GM21717 (cell line): ENCODE data around the gene ATP6V1F.
"Not testable (repeated sequence)": the region's sequence is repeated elsewhere in the genome, so short reads cannot be mapped to it uniquely, and the experiment has no call there.

ENCODE experiments used
- ATAC-seq: cut with Tn5 transposase; IDR thresholded peaks from one replicate; pipeline ENCODE4 v1.9.1; 2021; ENCODE audit warnings: mild to moderate bottlenecking, moderate library complexity; ENCODE audit not compliant: unreplicated experiment

Gene ATP6V1F

DNA sequence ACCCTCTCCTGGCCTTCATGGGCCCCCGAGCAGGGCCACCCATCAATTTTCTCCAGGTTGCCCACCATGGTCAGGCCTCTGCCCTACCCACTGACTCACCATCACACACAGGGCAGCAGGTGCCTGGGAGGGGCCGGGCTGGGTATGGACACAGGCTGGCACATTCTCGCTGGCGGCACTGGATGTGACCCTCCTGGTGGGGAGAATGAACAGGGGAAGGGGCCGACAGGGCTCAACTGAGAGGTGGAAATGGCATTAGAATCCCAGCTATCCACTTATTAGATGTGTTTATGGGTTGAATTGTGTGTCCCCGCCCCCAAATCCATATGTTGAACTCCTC, 31.4 kb downstream of the ATP6V1F start:
- ATAC-seq = no peak

DNA sequence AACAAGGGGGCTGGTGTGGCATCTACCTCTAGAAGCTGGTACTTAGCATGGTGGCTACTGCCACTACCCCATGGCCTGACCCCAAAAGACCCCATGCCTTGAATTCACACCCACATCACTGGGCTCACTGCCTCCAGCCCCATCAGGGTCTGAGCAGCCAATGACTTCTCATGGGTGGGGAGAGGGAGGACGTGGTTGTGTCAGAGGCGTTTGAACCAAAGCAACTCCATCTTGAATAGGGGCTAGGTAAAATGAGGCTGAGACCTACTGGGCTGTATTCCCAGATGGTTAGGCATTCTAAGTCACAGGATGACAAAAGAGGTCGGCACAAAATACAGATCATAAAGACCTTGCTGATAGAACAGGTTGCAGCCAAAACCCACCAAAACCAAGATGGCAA, 32.7 kb downstream of the ATP6V1F start:
- no peak for ATAC-seq

GRCh38 chr7:128899392-128899791, 36.7 kb downstream of the ATP6V1F start:
- ATAC-seq = no peak

GRCh38 chr7:128900237-128900636, 37.6 kb downstream of the ATP6V1F start:
- no peak for ATAC-seq

DNA sequence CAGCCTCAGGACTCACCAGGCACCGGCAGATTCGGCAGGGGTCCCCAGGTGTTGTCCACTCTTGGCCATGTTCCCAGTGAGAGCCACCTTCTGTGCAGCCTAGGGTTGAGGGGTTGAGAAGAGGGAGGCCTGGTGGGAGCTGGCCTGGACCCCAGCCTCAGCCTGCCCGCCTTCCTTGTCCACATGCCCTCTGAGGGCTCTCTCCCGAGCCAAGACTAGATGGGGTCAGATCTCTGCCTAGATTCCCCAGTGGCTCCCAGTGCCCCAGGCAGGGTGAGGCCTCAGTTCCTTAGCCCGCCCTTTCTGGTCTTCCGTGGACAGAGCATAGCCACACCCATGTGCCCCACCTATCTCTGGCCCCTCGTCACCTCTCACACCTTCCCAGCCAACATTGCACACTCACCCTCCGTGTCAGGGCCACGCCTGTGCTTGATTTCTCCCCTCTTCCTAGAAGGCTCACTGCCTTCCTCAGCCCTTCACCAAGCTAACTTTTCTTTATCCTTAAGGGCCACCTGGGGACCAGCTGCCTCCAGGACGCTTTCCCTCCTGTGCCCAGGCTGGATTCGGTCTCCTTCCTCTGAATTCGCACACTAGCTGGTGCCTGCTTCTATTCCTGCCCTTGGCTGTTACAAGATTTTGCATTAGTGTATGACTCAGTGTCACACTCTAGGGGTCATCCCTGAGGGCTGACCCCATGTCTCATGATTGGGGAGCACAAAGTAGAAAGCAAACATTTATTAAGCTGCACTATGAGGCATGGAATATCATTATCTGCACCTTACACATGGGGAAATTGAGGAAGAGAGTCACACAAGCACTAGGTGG, 40.3 kb downstream of the ATP6V1F start:
- no peak for ATAC-seq

DNA sequence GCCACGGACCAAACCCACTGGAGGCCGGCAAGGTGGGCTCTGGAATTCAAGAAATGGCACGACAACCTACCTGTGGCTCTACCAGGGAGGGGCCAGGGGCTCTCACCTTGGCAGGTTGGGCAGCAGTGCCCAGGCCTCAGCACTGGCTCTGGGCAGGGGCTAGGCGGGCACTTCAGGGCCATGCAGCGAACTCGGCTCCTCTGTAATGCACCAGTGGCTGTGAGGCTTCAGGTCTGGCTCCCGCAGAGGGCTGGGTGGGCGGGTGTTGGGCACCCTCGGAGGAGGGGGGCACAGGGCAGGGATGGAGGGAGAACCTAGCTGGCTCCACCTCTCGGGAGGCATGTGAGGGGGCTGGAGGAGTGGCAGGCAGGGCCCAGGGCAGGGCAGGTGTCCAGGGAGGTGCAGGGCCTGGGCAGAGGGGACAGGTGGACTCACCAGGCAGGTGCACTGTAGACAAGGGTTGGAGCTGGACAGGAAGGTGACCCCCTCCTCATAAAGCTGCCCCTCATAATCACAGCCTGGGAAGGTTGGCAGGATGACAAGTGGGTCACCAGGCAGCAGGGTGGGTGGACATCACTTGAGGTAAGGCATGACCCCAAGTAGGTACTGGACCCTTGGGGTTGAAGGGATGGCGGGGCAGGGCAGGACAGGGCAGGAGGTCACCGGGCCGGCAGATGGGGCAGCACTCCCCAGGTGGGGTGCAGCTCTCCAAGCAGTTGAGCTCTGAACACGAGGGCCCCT, 41.1 kb downstream of the ATP6V1F start:
- no peak for ATAC-seq

DNA sequence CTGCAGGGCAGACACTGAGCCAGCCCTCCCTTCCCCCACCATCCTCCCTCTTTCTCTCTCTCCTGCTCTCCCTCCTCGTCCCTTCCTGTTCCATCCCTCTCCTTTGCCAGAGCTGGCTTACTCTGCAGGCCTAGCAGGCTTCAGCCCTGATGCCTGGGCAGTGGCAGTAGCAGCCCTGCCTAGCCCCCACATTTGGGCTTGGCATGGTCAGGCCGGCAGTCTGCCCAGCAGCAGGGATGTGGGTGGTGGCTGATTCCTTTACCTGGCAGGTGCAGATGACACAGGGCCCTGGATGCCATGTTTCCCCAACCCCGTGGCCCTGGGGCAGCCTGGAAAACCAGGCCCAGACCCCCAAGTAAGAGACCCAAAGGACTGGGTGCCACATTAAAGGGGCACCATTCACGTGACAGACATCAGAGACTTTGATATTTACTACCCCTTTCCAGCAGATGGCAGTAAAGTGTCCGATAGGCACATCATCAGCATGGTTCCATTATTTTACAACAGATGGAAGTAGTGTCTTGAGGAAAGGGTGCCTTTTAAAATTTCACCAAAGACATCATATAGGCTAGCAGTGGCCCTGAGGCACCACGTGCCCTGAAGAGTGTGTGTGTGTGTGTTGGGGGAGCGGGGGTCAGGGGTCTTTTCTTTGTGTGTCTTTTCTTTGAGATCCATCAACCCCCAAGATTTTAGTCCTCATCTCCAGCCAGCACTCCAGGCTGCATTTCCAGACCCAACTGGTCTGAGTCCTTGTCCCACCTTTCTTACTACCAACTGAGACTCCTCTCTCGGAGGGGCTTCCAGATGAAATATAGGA, 41.9 kb downstream of the ATP6V1F start:
- ATAC-seq = no peak

DNA sequence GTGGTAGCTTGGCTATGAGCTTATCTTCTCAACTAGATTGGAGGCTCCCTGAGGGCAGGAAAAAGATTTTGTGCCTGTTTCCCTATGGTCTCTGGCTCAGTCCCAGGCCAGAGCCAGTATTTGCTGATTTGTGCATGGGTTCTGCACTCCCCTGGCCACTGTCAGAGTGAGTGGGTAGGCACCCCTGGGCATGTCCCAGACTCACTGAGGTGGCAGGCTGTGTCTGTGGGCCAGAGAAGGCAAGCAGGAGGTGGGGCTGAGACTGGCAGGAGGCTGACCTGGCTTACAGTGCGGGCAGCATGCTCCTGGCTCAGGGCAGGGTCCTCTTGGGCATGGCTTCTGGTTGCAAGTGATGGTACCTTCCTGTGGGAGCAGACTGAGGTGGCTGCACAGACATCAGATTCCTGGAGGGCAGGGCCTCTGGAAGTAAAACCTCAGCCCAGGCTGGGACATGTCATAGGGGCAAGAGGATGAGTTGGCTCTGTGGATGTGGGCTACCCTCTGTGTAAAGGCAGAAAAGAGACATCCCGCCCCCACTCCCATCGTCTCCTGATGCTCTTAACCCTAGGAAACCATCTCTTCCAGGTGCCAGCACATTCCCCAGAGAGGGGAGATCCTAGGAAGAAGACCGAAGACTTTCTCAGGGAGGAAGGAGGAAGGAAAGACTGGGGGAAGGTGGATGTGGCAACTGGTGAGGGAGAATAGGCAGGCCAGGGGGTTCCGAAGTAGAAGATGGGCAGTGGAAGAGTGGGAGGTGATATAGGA, 43.5 kb downstream of the ATP6V1F start:
- no peak for ATAC-seq

- no peak for ATAC-seq
Measured at GRCh38 chr7:128906766-128907559, 44.3 kb downstream of the ATP6V1F start.

DNA sequence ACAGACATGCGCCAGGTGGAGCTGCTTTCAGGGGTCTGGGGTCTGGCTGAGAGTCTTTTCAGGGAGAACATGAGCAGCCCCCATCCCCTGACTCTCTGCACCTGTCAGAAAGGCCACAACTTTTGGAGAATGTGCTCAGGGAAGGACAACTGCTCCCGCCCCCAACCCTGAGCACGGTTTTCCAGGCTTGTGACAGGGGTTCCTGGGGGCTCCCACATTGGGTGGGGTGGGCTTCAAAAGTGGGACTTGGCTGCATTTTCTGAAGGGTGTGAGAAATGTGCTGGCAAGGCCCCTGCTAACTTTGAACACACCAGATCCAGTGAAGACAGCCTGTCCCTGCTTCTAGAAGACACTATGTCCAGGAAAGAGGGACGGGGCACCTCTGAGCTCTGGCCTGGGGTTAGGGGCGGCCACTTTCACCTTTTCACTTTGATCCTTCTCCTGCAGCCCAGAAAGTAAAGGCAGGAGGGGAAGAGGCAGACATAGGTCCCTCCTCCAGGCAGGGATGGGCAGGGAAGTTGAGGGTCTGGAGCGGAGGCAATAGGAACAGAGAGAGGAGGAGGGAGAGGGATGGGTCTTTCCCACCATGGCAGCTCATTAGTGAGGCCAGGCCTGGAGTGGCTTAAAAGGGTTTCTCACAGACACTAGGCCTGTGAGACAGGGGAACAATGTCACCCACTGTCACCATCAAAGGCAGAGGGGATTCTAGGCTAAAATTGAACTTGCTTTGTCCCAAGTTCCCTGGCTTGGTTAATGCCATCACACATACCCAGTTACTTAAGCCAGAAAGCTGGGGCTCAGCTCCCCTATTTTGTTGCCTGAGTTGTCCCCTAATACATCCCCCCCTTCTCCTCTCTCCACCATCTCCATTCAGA, 46.3 kb downstream of the ATP6V1F start:
- no peak for ATAC-seq

- no peak for ATAC-seq
Measured at GRCh38 chr7:128909625-128910568, 47.2 kb downstream of the ATP6V1F start.

GRCh38 chr7:128910569-128910945, 47.9 kb downstream of the ATP6V1F start, which contains the start of gene KCP:
Gene KCP (minus strand): TSS chr7:128910709. CDS start chr7:128910676, 33 bp downstream.
- no peak for ATAC-seq

DNA sequence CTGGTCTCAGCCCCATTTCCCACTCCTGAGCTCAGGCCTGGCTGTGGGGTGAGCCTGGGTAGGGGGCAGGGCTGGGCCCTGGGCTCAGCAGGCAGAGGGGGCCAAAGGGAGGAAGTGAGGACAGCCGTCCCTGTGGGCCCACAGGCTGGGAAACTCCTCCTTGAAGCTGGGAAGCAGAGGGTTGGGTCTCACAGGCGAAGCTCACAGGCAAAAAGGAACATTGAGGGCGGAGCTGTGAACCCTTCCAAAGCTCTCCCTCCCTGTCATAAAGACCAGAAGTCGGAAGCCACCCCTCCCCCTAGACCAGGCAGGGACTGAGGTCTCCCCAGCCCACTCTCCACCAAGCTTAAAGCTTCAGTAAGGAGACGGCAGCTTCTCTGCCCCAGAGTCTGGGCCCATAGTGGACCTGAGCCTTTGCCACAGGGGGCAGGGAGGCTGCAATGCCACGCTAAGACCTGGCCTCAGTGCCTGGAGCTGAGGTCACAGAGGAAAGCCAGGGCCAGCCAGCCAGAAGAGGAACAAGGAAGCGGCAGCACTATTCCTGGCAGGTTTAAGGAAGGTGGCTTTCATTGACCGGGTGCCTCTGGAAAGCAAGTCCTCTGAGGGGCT, 48.9 kb downstream of the ATP6V1F start:
- no peak for ATAC-seq

GRCh38 chr7:128912281-128912680, 49.6 kb downstream of the ATP6V1F start:
- no peak for ATAC-seq

- ATAC-seq = not testable (repeated sequence)
Measured at GRCh38 chr7:128912709-128913495, 50.2 kb downstream of the ATP6V1F start.

- ATAC-seq = no peak
Measured at GRCh38 chr7:128913870-128914565, 51.4 kb downstream of the ATP6V1F start.
